Neural cell (in vitro differentiated cells): ENCODE data around the gene RPS2. TPM values are rescaled to one million over a fixed set of nuclear protein-coding genes. Genes with fewer than 3 reads are reported as not detected.

Experiments used
- H2AFZ ChIP-seq: fragments of 200-600, 300-800 bp; sonication (generic), shearing (Covaris generic); 2 replicates; pipeline ENCODE4 v1.6.0; 2014; ENCODE audit warnings: low read depth, mild to moderate bottlenecking, antibody characterized with exemption, low read length, moderate library complexity
- H3F3A ChIP-seq: fragments of 200-600 bp; shearing (Covaris generic); 2 replicates; pipeline ENCODE4 v1.6.1; 2016; ENCODE audit warnings: mild to moderate bottlenecking, moderate library complexity, mixed read lengths, antibody characterized with exemption, low read length; ENCODE audit not compliant: insufficient read depth, poor library complexity, severe bottlenecking
- H3K27ac ChIP-seq: fragments of 200-600, 300-800 bp; sonication (generic), shearing (Covaris generic); 2 replicates; pipeline ENCODE4 v1.5.1; 2014; ENCODE audit warnings: mild to moderate bottlenecking, low read length, moderate library complexity
- H3K27me3 ChIP-seq: fragments of 300-800, 200-600 bp; sonication (generic), shearing (Covaris generic); 2 replicates; pipeline ENCODE4 v1.6.0; 2014; ENCODE audit warnings: mild to moderate bottlenecking, low read depth, low read length, moderate library complexity; ENCODE audit not compliant: insufficient read depth
- H3K36me3 ChIP-seq: fragments of 300-800, 200-600 bp; sonication (generic), shearing (Covaris generic); 2 replicates; pipeline ENCODE4 v1.5.1; 2014; ENCODE audit warnings: mild to moderate bottlenecking, antibody characterized with exemption, low read length, moderate library complexity; ENCODE audit not compliant: insufficient read depth
- H3K4me2 ChIP-seq: fragments of 300-800, 200-600 bp; sonication (generic), shearing (Covaris generic); 2 replicates; pipeline ENCODE4 v1.6.0; 2014; ENCODE audit warnings: mild to moderate bottlenecking, low read length
- H3K4me3 ChIP-seq: fragments of 300-800, 200-600 bp; sonication (generic), shearing (Covaris generic); 2 replicates; pipeline ENCODE4 v1.5.1; 2014; ENCODE audit warnings: mild to moderate bottlenecking, low read length, moderate library complexity
- H3K79me2 ChIP-seq: fragments of 200-600 bp; shearing (Covaris generic); replicated peaks from 2 replicates; pipeline ENCODE4 v1.6.0; 2014; ENCODE audit warnings: mild to moderate bottlenecking, low read length, moderate library complexity; ENCODE audit not compliant: insufficient read depth
- H3K9ac ChIP-seq: fragments of 300-800, 200-600 bp; sonication (generic), shearing (Covaris generic); 2 replicates; pipeline ENCODE4 v1.6.1; 2016; ENCODE audit warnings: mild to moderate bottlenecking, low read length, mixed read lengths
- H3K9me2 ChIP-seq: fragments of 200-600 bp; shearing (Covaris generic); 2 replicates; pipeline ENCODE4 v1.6.1; 2016; ENCODE audit warnings: mild to moderate bottlenecking, low read length, mixed read lengths; ENCODE audit not compliant: insufficient read depth
- H3K9me3 ChIP-seq: fragments of 200-600, 300-800 bp; sonication (generic), shearing (Covaris generic); 2 replicates; pipeline ENCODE4 v1.6.1; 2016; ENCODE audit warnings: mild to moderate bottlenecking, mixed run types, low read length, moderate library complexity, mixed read lengths
- H4K20me1 ChIP-seq: fragments of 200-600 bp; shearing (Covaris generic); 2 replicates; pipeline ENCODE4 v1.6.1; 2016; ENCODE audit warnings: mild to moderate bottlenecking, mixed run types; ENCODE audit not compliant: insufficient read depth
- CTCF ChIP-seq: fragments of 450-650 bp; IDR thresholded peaks from 2 replicates; pipeline ENCODE4 v1.5.1; 2014; ENCODE audit warnings: antibody characterized with exemption, mild to moderate bottlenecking, moderate library complexity; ENCODE audit not compliant: poor library complexity, severe bottlenecking
- EP300 ChIP-seq: fragments of 450-650 bp; conservative IDR thresholded peaks from 2 replicates; pipeline ENCODE4 v1.6.1; 2014; ENCODE audit warnings: antibody characterized with exemption, mild to moderate bottlenecking, moderate library complexity; ENCODE audit not compliant: poor library complexity, severe bottlenecking
- EZH2 ChIP-seq: fragments of 200-600, 300-800 bp; shearing (Covaris generic), sonication (generic); IDR thresholded peaks from 2 replicates; pipeline ENCODE4 v1.6.1; 2014; ENCODE audit warnings: antibody characterized with exemption, low read length, borderline replicate concordance, mild to moderate bottlenecking; ENCODE audit not compliant: insufficient read depth, poor library complexity, severe bottlenecking
- MXI1 ChIP-seq: fragments of 450-650 bp; conservative IDR thresholded peaks from 2 replicates; pipeline ENCODE4 v1.6.1; 2014; ENCODE audit warnings: antibody characterized with exemption, mild to moderate bottlenecking; ENCODE audit not compliant: poor library complexity, severe bottlenecking
- POLR2AphosphoS5 ChIP-seq: IDR thresholded peaks from 2 replicates; pipeline ENCODE4 v1.6.1; 2012
- RAD21 ChIP-seq: fragments of 450-650 bp; conservative IDR thresholded peaks from 2 replicates; pipeline ENCODE4 v1.6.1; 2014; ENCODE audit warnings: antibody characterized with exemption, mild to moderate bottlenecking, moderate library complexity
- SMC3 ChIP-seq: fragments of 450-650 bp; conservative IDR thresholded peaks from 2 replicates; pipeline ENCODE4 v1.6.1; 2014; ENCODE audit warnings: antibody characterized with exemption, mild to moderate bottlenecking, moderate library complexity; ENCODE audit not compliant: poor library complexity
- TAF1 ChIP-seq: IDR thresholded peaks from 2 replicates; pipeline ENCODE4 v1.6.1; 2012; ENCODE audit warnings: low read depth
- polyA plus RNA-seq: library from polyadenylated mRNA; depleted of rRNA; stranded (reverse); fragments of >200 nt; gene quantifications from 2 replicates; pipeline ENCODE4 v1.2.3, GENCODE V29; 2014
- TF ChIP-seq, protein P1 (sequence below): IDR thresholded peaks from 2 replicates; pipeline ENCODE4 v1.6.1; 2012; ENCODE audit warnings: borderline replicate concordance

The RPS2 gene
- polyA plus RNA-seq, 1 donor from 2014 or later: 1,393 TPM

DNA sequence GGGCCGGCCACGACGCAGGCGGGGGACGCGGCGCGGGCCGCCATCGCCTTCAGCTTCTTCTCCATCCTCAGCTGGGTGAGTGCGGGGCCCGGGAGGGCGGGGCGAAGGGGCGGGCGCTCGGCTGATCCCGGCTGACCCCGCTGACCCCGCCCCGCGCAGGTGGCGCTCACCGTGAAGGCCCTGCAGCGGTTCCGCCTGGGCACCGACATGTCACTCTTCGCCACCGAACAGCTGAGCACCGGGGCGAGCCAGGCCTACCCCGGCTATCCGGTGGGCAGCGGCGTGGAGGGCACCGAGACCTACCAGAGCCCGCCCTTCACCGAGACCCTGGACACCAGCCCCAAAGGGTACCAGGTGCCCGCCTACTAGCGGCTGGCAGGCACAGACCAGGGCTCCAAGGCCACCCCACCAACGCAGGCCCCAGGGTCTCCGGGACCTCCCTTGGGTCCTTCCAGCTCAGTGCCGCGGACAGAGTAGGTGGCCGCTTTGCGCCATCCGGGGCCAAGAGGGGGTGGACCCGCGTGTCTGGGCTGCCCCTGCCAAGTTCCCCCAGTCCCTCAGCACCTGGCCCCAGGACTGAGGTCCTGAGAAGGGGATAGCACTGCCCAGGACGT lies 28.2 kb upstream of the RPS2 start:
- Histone ChIP-seq H3K79me2 (no peaks in the 10 kb centered on the region), H3K9me2 (no peaks in the 10 kb centered on the region), H3K9ac (no peak overlapping the region), H4K20me1 (no peaks in the 10 kb centered on the region), H3K27me3 (peaks cover 21% of the 10 kb centered on the region), H3K27ac (no peak overlapping the region), H3K36me3 (no peaks in the 10 kb centered on the region), H3K9me3 (no peaks in the 10 kb centered on the region), H2AFZ (no peak overlapping the region), H3K4me2 (no peak overlapping the region), H3F3A (no peaks in the 10 kb centered on the region), H3K4me3 (peak overlapping the region; percentile 31)
- TF ChIP-seq EZH2 (no peak), RAD21 (no peak), CTCF (no peak), SMC3 (no peak), POLR2AphosphoS5 (no peak), MXI1 (no peak), EP300 (no peak), TAF1 (no peak)
- TF ChIP-seq, protein P1, sequence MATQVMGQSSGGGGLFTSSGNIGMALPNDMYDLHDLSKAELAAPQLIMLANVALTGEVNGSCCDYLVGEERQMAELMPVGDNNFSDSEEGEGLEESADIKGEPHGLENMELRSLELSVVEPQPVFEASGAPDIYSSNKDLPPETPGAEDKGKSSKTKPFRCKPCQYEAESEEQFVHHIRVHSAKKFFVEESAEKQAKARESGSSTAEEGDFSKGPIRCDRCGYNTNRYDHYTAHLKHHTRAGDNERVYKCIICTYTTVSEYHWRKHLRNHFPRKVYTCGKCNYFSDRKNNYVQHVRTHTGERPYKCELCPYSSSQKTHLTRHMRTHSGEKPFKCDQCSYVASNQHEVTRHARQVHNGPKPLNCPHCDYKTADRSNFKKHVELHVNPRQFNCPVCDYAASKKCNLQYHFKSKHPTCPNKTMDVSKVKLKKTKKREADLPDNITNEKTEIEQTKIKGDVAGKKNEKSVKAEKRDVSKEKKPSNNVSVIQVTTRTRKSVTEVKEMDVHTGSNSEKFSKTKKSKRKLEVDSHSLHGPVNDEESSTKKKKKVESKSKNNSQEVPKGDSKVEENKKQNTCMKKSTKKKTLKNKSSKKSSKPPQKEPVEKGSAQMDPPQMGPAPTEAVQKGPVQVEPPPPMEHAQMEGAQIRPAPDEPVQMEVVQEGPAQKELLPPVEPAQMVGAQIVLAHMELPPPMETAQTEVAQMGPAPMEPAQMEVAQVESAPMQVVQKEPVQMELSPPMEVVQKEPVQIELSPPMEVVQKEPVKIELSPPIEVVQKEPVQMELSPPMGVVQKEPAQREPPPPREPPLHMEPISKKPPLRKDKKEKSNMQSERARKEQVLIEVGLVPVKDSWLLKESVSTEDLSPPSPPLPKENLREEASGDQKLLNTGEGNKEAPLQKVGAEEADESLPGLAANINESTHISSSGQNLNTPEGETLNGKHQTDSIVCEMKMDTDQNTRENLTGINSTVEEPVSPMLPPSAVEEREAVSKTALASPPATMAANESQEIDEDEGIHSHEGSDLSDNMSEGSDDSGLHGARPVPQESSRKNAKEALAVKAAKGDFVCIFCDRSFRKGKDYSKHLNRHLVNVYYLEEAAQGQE: no peak

DNA sequence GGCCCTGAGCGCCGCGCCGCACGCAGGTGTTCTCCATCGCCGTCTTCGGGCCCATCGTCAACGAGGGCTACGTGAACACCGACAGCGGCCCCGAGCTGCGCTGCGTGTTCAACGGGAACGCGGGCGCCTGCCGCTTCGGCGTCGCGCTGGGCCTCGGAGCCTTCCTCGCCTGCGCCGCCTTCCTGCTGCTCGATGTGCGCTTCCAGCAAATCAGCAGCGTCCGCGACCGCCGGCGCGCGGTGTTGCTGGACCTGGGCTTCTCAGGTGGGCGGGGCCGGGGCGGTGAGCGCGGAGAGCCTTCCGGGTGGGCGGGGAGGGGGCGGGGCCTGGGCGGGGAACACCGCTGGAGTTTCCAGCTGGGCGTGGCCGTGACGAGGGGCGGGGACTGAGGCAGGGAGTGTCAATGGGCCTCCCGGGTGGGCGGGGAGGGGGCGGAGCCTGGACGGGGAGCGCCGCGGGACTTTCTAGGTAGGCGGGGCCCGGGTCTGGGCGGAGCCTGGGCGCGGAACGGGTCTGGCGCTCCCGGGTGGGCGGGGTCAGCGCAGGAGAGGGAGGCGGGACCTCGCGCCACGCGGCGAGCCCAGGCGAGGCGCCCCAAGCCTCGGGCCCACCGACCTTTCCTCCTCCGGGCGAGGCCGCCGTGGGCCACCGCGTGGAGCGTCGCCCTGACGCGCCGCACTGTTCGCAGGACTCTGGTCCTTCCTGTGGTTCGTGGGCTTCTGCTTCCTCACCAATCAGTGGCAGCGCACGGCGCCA lies 27.5 kb upstream of the RPS2 start:
- Histone ChIP-seq H3K79me2 (no peaks in the 10 kb centered on the region), H3K36me3 (no peaks in the 10 kb centered on the region), H3K9ac (no peak overlapping the region), H3K4me2 (no peak overlapping the region), H3K27ac (no peak overlapping the region), H3F3A (no peaks in the 10 kb centered on the region), H4K20me1 (no peaks in the 10 kb centered on the region), H3K27me3 (peaks cover 21% of the 10 kb centered on the region), H3K4me3 (peak overlapping the region; percentile 88), H3K9me2 (no peaks in the 10 kb centered on the region), H2AFZ (no peak overlapping the region), H3K9me3 (no peaks in the 10 kb centered on the region)
- TF ChIP-seq, protein P1: no peak
- no peak for TF ChIP-seq TAF1
- TF ChIP-seq SMC3: no peak
- TF ChIP-seq CTCF: peak; percentile 10
